K562 (cell line): ENCODE measurements around the gene GAB1.

Source experiments
- BDP1 ChIP-seq: IDR thresholded peaks from 3 replicates; pipeline ENCODE4 v1.6.1; 2011; ENCODE audit not compliant: insufficient read length, insufficient read depth
- E2F1 ChIP-seq: sonication (generic); formaldehyde crosslinking; IDR thresholded peaks from 2 replicates; pipeline ENCODE4 v1.8.1; 2023; ENCODE audit warnings: mild to moderate bottlenecking, missing genetic modification reagents, moderate library complexity
- FOXP4 ChIP-seq: sonication (generic); formaldehyde crosslinking; IDR thresholded peaks from 2 replicates; pipeline ENCODE4 v1.8.0; 2022; ENCODE audit warnings: mild to moderate bottlenecking, missing genetic modification reagents, borderline replicate concordance
- GABPA ChIP-seq: fragments of 200-800 bp; sonication (Bioruptor generic); conservative IDR thresholded peaks from 2 replicates; pipeline ENCODE4 v1.6.1; 2016; ENCODE audit warnings: low read depth, missing genetic modification characterization, missing compliant biosample characterization
- L3MBTL2 ChIP-seq: fragments of 450-650 bp; IDR thresholded peaks from 2 replicates; pipeline ENCODE4 v1.6.1; 2016; ENCODE audit warnings: mild to moderate bottlenecking, moderate library complexity
- SRF ChIP-seq, 2 experiments: fragments of 250-450, 450-650 bp in 1 of 2; sonication (Bioruptor Pico) in 1 of 2; sonication (generic) in 1 of 2; formaldehyde crosslinking; IDR thresholded peaks; 2 replicates each; pipeline versions ENCODE4 v1.5.0 to v1.5.1; 2020 to 2022; ENCODE audit warnings: mild to moderate bottlenecking in 1 of 2, missing genetic modification reagents in 1 of 2
- ZNF384 ChIP-seq: IDR thresholded peaks from 2 replicates; pipeline ENCODE4 v1.6.1; 2012; ENCODE audit warnings: low read depth, low read length, improper control_type of control experiment

- TF ChIP-seq GABPA (no peak), BDP1 (no peak), ZNF384 (no peak), E2F1 (CRISPR knock-in tag) (no peak), SRF (CRISPR knock-in tag; IDR thresholded peaks at IDR 0.05) (no peak), FOXP4 (CRISPR knock-in tag) (no peak), L3MBTL2 (no peak)
These were observed 152.0 kb downstream of the GAB1 start for GRCh38 chr4:143488687-143489086.
